Measurements from ENCODE around the gene PLCB1.

Gene PLCB1

GRCh38 chr20:8400486-8400885, 268.4 kb downstream of the PLCB1 start:
- TF ChIP-seq TAF1 (IDR thresholded peaks at IDR 0.05; ENCODE audit: borderline replicate concordance, insufficient read depth, low read length) (no peak), FOXP2 (optimal IDR thresholded peaks at IDR 0.05; ENCODE audit: borderline replicate concordance, extremely low read depth, extremely low read length, insufficient read depth) (no peak), REST (IDR thresholded peaks at IDR 0.05; ENCODE audit: insufficient read depth in 1 of 2, low read depth in 2 of 2, low read length in 2 of 2) (no peak), SIN3A (IDR thresholded peaks at IDR 0.05; ENCODE audit: borderline replicate concordance, insufficient read depth, low read length) (no peak)

- TF ChIP-seq REST (IDR thresholded peaks at IDR 0.05; ENCODE audit: insufficient read depth in 1 of 2, low read depth in 2 of 2, low read length in 2 of 2) (no peak), POLR2AphosphoS5 (IDR thresholded peaks at IDR 0.05; ENCODE audit: low read depth, low read length) (no peak), TAF1 (IDR thresholded peaks at IDR 0.05; ENCODE audit: borderline replicate concordance, insufficient read depth, low read length) (no peak), FOXP2 (optimal IDR thresholded peaks at IDR 0.05; ENCODE audit: borderline replicate concordance, extremely low read depth, extremely low read length, insufficient read depth) (no peak), SIN3A (IDR thresholded peaks at IDR 0.05; ENCODE audit: borderline replicate concordance, insufficient read depth, low read length) (no peak)
These were observed 269.5 kb downstream of the PLCB1 start for GRCh38 chr20:8401556-8401955.

- TF ChIP-seq FOXP2 (optimal IDR thresholded peaks at IDR 0.05; ENCODE audit: borderline replicate concordance, extremely low read depth, extremely low read length, insufficient read depth) (no peak), REST (IDR thresholded peaks at IDR 0.05; ENCODE audit: insufficient read depth in 1 of 2, low read depth in 2 of 2, low read length in 2 of 2) (no peak), TAF1 (IDR thresholded peaks at IDR 0.05; ENCODE audit: borderline replicate concordance, insufficient read depth, low read length) (no peak), POLR2AphosphoS5 (IDR thresholded peaks at IDR 0.05; ENCODE audit: low read depth, low read length) (no peak), SIN3A (IDR thresholded peaks at IDR 0.05; ENCODE audit: borderline replicate concordance, insufficient read depth, low read length) (no peak)
These were observed 270.7 kb downstream of the PLCB1 start for GRCh38 chr20:8402798-8403197.

GRCh38 chr20:8404912-8405635, 273.0 kb downstream of the PLCB1 start:
- no peak for TF ChIP-seq REST (IDR thresholded peaks at IDR 0.05; ENCODE audit: insufficient read depth in 1 of 2, low read depth in 2 of 2, low read length in 2 of 2)
- no peak for TF ChIP-seq FOXP2 (optimal IDR thresholded peaks at IDR 0.05; ENCODE audit: borderline replicate concordance, extremely low read depth, extremely low read length, insufficient read depth)
- TF ChIP-seq POLR2AphosphoS5 (IDR thresholded peaks at IDR 0.05; ENCODE audit: low read depth, low read length): no peak
- TF ChIP-seq SIN3A (IDR thresholded peaks at IDR 0.05; ENCODE audit: borderline replicate concordance, insufficient read depth, low read length): no peak
- TF ChIP-seq TAF1 (IDR thresholded peaks at IDR 0.05; ENCODE audit: borderline replicate concordance, insufficient read depth, low read length): no peak
